Tongue (tissue), 2 donors: ENCODE results near the gene DBR1. TPM values are rescaled to one million over a fixed set of nuclear protein-coding genes. Genes with fewer than 3 reads are reported as not detected.

ENCODE experiments used
- DNase-seq: peaks from one replicate; pipeline ENCODE4 v3.0.0-alpha.2; 2015
- total RNA-seq: library from RNA; depleted of rRNA; stranded (reverse); fragments of >200 nt; gene quantifications from one replicate; pipeline ENCODE4 v1.2.3, GENCODE V29; 2014

The DBR1 gene
- 16.5 TPM for total RNA-seq

- peak; percentile 95 for DNase-seq
Observed at GRCh38 chr3:138174421-138175131, at the start of gene DBR1. Gene DBR1 (minus strand): TSS chr3:138174921. CDS start chr3:138174795, 126 bp downstream.

GRCh38 chr3:138222942-138223287 lies 48.2 kb upstream of the DBR1 start:
- no peak for DNase-seq

GRCh38 chr3:138222131-138222941 lies 47.6 kb upstream of the DBR1 start:
- DNase-seq, result no peak

GRCh38 chr3:138220788-138221187 lies 46.1 kb upstream of the DBR1 start:
- no peak for DNase-seq

- DNase-seq, result no peak
Observed at GRCh38 chr3:138220242-138220641, 45.5 kb upstream of the DBR1 start.

GRCh38 chr3:138219255-138219654 lies 44.5 kb upstream of the DBR1 start:
- no peak for DNase-seq

- no peak for DNase-seq
Observed at GRCh38 chr3:138213398-138214085, 38.8 kb upstream of the DBR1 start.

- DNase-seq, result no peak
Observed at GRCh38 chr3:138210528-138210927, 35.8 kb upstream of the DBR1 start.

- no peak for DNase-seq
Observed at GRCh38 chr3:138206196-138206595, 31.5 kb upstream of the DBR1 start.

GRCh38 chr3:138205527-138205926 lies 30.8 kb upstream of the DBR1 start:
- no peak for DNase-seq

- DNase-seq, result no peak
Observed at GRCh38 chr3:138203938-138204337, 29.2 kb upstream of the DBR1 start.

GRCh38 chr3:138202945-138203701 lies 28.4 kb upstream of the DBR1 start:
- DNase-seq, result no peak

- no peak for DNase-seq
Observed at GRCh38 chr3:138200424-138200823, 25.7 kb upstream of the DBR1 start.

GRCh38 chr3:138199851-138200250 lies 25.1 kb upstream of the DBR1 start:
- no peak for DNase-seq

GRCh38 chr3:138197524-138197923 lies 22.8 kb upstream of the DBR1 start:
- DNase-seq, result no peak

GRCh38 chr3:138197058-138197457 lies 22.3 kb upstream of the DBR1 start:
- peak; percentile 58 for DNase-seq

GRCh38 chr3:138196023-138196422 lies 21.3 kb upstream of the DBR1 start:
- no peak for DNase-seq

- DNase-seq, result peak; percentile 44
Observed at GRCh38 chr3:138195481-138195880, 20.8 kb upstream of the DBR1 start.

GRCh38 chr3:138188013-138188730 lies 13.5 kb upstream of the DBR1 start:
- DNase-seq, result no peak

- DNase-seq, result peak; percentile 68
Observed at GRCh38 chr3:138187296-138188012, 12.7 kb upstream of the DBR1 start, which contains the start of gene ARMC8. Gene ARMC8 (plus strand): TSS chr3:138187301. CDS start chr3:138187555, 254 bp downstream.

GRCh38 chr3:138186803-138187295 lies 12.1 kb upstream of the DBR1 start:
- peak; percentile 97 for DNase-seq
